Gastroesophageal sphincter (tissue), 3 donors: ENCODE measurements around the gene NRXN3.

Experiments
- CTCF ChIP-seq, 4 experiments: fragments of 200-600 bp in 2 of 4; fragments of 450-650 bp in 2 of 4; sonication (generic) in 1 of 4; IDR thresholded peaks; one replicate each; pipeline ENCODE4 v1.5.1; 2017 to 2019; ENCODE audit warnings: antibody characterized with exemption in 4 of 4, mild to moderate bottlenecking in 2 of 4, moderate library complexity in 2 of 4
- EP300 ChIP-seq: sonication (generic); formaldehyde crosslinking; IDR thresholded peaks from one replicate; pipeline ENCODE4 v1.6.1; 2017; ENCODE audit warnings: antibody characterized with exemption, mild to moderate bottlenecking

- TF ChIP-seq EP300 = no peak
- TF ChIP-seq CTCF (IDR thresholded peaks at IDR 0.05) = no peak
Measured at GRCh38 chr14:78399316-78399889, 229.2 kb downstream of the NRXN3 start.
